Occipital lobe (tissue), 2 donors: ENCODE results near the gene INTS6. TPM values are rescaled to one million over a fixed set of nuclear protein-coding genes. Genes with fewer than 3 reads are reported as not detected.
A peak's percentile ranks its signal among the peaks of the same experiment; 100 is the strongest.

Experiments used
- DNase-seq: peaks from one replicate; lab custom pipeline; 2025; lab: John Stamatoyannopoulos, UW
- total RNA-seq: library from RNA; depleted of rRNA; stranded (reverse); fragments of >200 nt; gene quantifications from one replicate; pipeline ENCODE4 v1.2.3, GENCODE V29; 2014

The INTS6 gene
- total RNA-seq, 1 donor from 2014 or later: 52.9 TPM

- no peak for DNase-seq
Measured at GRCh38 chr13:51457086-51457815, 4.4 kb upstream of the INTS6 start.

GRCh38 chr13:51456510-51456909 lies 3.7 kb upstream of the INTS6 start:
- no peak for DNase-seq

- no peak for DNase-seq
Measured at GRCh38 chr13:51455532-51455931, 2.7 kb upstream of the INTS6 start.

GRCh38 chr13:51453959-51454703 lies 1.3 kb upstream of the INTS6 start:
- peak; percentile 19 for DNase-seq

GRCh38 chr13:51453207-51453958 lies 547 bp upstream of the INTS6 start:
- DNase-seq: peak; percentile 87

GRCh38 chr13:51451467-51452360 lies 1.1 kb downstream of the INTS6 start:
- DNase-seq: peak; percentile 78

- DNase-seq: no peak
Measured at GRCh38 chr13:51451134-51451466, 1.7 kb downstream of the INTS6 start.

- no peak for DNase-seq
Measured at GRCh38 chr13:51449018-51449417, 3.8 kb downstream of the INTS6 start.

GRCh38 chr13:51444922-51445321 lies 7.9 kb downstream of the INTS6 start:
- DNase-seq: no peak

- no peak for DNase-seq
Measured at GRCh38 chr13:51440381-51440780, 12.5 kb downstream of the INTS6 start.

- no peak for DNase-seq
Measured at GRCh38 chr13:51437550-51438127, 15.2 kb downstream of the INTS6 start.

GRCh38 chr13:51435002-51435578 lies 17.7 kb downstream of the INTS6 start:
- DNase-seq: no peak

GRCh38 chr13:51432576-51432975 lies 20.3 kb downstream of the INTS6 start:
- no peak for DNase-seq

- DNase-seq: no peak
Measured at GRCh38 chr13:51426982-51427381, 25.9 kb downstream of the INTS6 start.

GRCh38 chr13:51425410-51426042 lies 27.3 kb downstream of the INTS6 start:
- DNase-seq: no peak

- no peak for DNase-seq
Measured at GRCh38 chr13:51423766-51424165, 29.1 kb downstream of the INTS6 start.

- DNase-seq: no peak
Measured at GRCh38 chr13:51422484-51422883, 30.4 kb downstream of the INTS6 start.

- DNase-seq: no peak
Measured at GRCh38 chr13:51420681-51421490, 31.9 kb downstream of the INTS6 start.

GRCh38 chr13:51419001-51419636 lies 33.7 kb downstream of the INTS6 start:
- DNase-seq: no peak
